HCT116 (cell line): Measurements from ENCODE around the gene PDE6A. TPM values are rescaled to one million over a fixed set of nuclear protein-coding genes. Genes with fewer than 3 reads are reported as not detected.
"Not testable (repeated sequence)": the region's sequence is repeated elsewhere in the genome, so short reads cannot be mapped to it uniquely, and the experiment has no call there.

ENCODE experiments used
- ATAC-seq: fragments of 200-7000 bp; cut with Tn5 transposase; 2 replicates; pipeline ENCODE4 v1.9.1; 2020; ENCODE audit warnings: mild to moderate bottlenecking, moderate library complexity
- BruUV-seq: library from RNA; stranded (reverse); fragments of 400-500 nt; replicated peaks from 2 replicates; lab custom pipeline; 2021; lab: Mats Ljungman, UMichigan
- CTCF ChIA-PET: fragments of 300-600 bp; sonication (Branson Sonifier 250); formaldehyde crosslinking; loops from one replicate; lab custom pipeline; 2021; ENCODE audit warnings: antibody characterized with exemption; lab: Charles Lee
- POLR2A ChIA-PET: fragments of 300-600, 350-600 bp; sonication (Branson Sonifier 250); formaldehyde crosslinking; loops from one replicate; lab custom pipeline; 2021; ENCODE audit warnings: antibody characterized with exemption; lab: Charles Lee
- RAD21 ChIA-PET, 2 experiments: fragments of 300-600 bp; sonication (Branson Sonifier 250); formaldehyde crosslinking; loops; one replicate each; lab custom pipeline; 2023; ENCODE audit warnings: low total read pairs in 2 of 2; ENCODE audit not compliant: uncharacterized antibody in 2 of 2, unreplicated experiment in 2 of 2, low non-redundant PET in 1 of 2; lab: Charles Lee
- DNase-seq: peaks from one replicate; pipeline ENCODE4 v3.0.0-alpha.2; 2010; ENCODE audit warnings: low read depth, low spot score
- H2AFZ ChIP-seq: fragments of 200-600 bp; shearing (Covaris generic), sonication (generic); 2 replicates; pipeline ENCODE4 v1.6.1; 2017; ENCODE audit warnings: low read depth, mixed run types, mixed read lengths, antibody characterized with exemption, low read length; ENCODE audit not compliant: poor library complexity, severe bottlenecking
- H3K27ac ChIP-seq: 2 replicates; pipeline ENCODE4 v1.5.1; 2012; ENCODE audit warnings: low read depth, low read length
- H3K27me3 ChIP-seq: fragments of 200-600 bp; sonication (generic); 2 replicates; pipeline ENCODE4 v1.6.1; 2016; ENCODE audit warnings: mixed run types, low read length, mixed read lengths; ENCODE audit not compliant: insufficient read depth
- H3K36me3 ChIP-seq, 2 experiments: fragments of 200-500 bp in 1 of 2; fragments of 200-600 bp in 1 of 2; sonication (Bioruptor generic) in 1 of 2; sonication (generic) in 1 of 2; 2 replicates each; pipeline versions ENCODE4 v1.5.1 to v1.6.1; 2014 to 2016; ENCODE audit warnings: low read length in 2 of 2, inconsistent platforms in 1 of 2, mixed read lengths in 1 of 2, mixed run types in 1 of 2; ENCODE audit not compliant: insufficient read depth in 2 of 2, control insufficient read depth in 1 of 2
- H3K4me1 ChIP-seq, 2 experiments: fragments of 200-600 bp in 1 of 2; sonication (generic) in 1 of 2; 2 replicates each; pipeline versions ENCODE4 v1.5.1 to v1.6.1; 2012 to 2017; ENCODE audit warnings: low read length in 2 of 2, inconsistent platforms in 1 of 2, mild to moderate bottlenecking in 1 of 2, mixed read lengths in 1 of 2, mixed run types in 1 of 2, moderate library complexity in 1 of 2; ENCODE audit not compliant: insufficient read depth in 2 of 2, control insufficient read depth in 1 of 2
- H3K4me2 ChIP-seq: fragments of 200-600 bp; sonication (generic); 2 replicates; pipeline ENCODE4 v1.6.1; 2017; ENCODE audit warnings: mixed run types, low read length, mixed read lengths
- H3K4me3 ChIP-seq, 2 experiments: fragments of 200-600 bp in 1 of 2; sonication (generic) in 1 of 2; replicated peaks in 1 of 2; 2 replicates each; pipeline ENCODE4 v1.5.1; 2011 to 2016; ENCODE audit warnings: low read length in 2 of 2, control low read depth in 1 of 2, low read depth in 1 of 2, mild to moderate bottlenecking in 1 of 2, mixed read lengths in 1 of 2, mixed run types in 1 of 2
- H3K79me2 ChIP-seq: fragments of 200-600 bp; sonication (generic); 2 replicates; pipeline ENCODE4 v1.6.1; 2017; ENCODE audit warnings: mild to moderate bottlenecking, mixed run types, low read length, moderate library complexity, mixed read lengths; ENCODE audit not compliant: insufficient read depth
- H3K9ac ChIP-seq: fragments of 200-600 bp; sonication (generic); 2 replicates; pipeline ENCODE4 v1.6.1; 2016; ENCODE audit warnings: low read length, mixed read lengths
- H3K9me2 ChIP-seq: fragments of 200-600 bp; sonication (generic), shearing (Covaris generic); 2 replicates; pipeline ENCODE4 v1.6.1; 2017; ENCODE audit warnings: mixed run types, mild to moderate bottlenecking, moderate library complexity; ENCODE audit not compliant: insufficient read depth
- H3K9me3 ChIP-seq, 2 experiments: fragments of 200-500 bp in 1 of 2; fragments of 200-600 bp in 1 of 2; sonication (Bioruptor generic) in 1 of 2; sonication (generic) in 1 of 2; 2 replicates each; pipeline ENCODE4 v1.6.1; 2014 to 2017; ENCODE audit warnings: low read length in 2 of 2, mixed read lengths in 2 of 2, inconsistent platforms in 1 of 2, low read depth in 1 of 2, mild to moderate bottlenecking in 1 of 2, mixed run types in 1 of 2, moderate library complexity in 1 of 2; ENCODE audit not compliant: control insufficient read depth in 1 of 2, insufficient read depth in 1 of 2
- H4K20me1 ChIP-seq: fragments of 200-600 bp; sonication (generic), shearing (Covaris generic); 2 replicates; pipeline ENCODE4 v1.6.1; 2017; ENCODE audit warnings: mixed run types, mild to moderate bottlenecking, moderate library complexity; ENCODE audit not compliant: insufficient read depth
- CEBPB ChIP-seq: IDR thresholded peaks from 2 replicates; pipeline ENCODE4 v1.6.1; 2012; ENCODE audit warnings: low read depth
- EZH2phosphoT487 ChIP-seq: fragments of 200-600 bp; IDR thresholded peaks from 2 replicates; pipeline ENCODE4 v1.6.1; 2018; ENCODE audit warnings: antibody characterized with exemption, borderline replicate concordance
- FOSL1 ChIP-seq: IDR thresholded peaks from 2 replicates; pipeline ENCODE4 v1.6.1; 2012; ENCODE audit warnings: low read depth
- POLR2A ChIP-seq: IDR thresholded peaks from 2 replicates; pipeline ENCODE4 v1.7.0; 2011; ENCODE audit warnings: borderline replicate concordance; ENCODE audit not compliant: insufficient read depth, insufficient read length; ENCODE audit errors: extremely low read depth
- RAD21 ChIP-seq: IDR thresholded peaks from 2 replicates; pipeline ENCODE4 v1.6.1; 2012; ENCODE audit warnings: low read depth, mild to moderate bottlenecking
- REST ChIP-seq: IDR thresholded peaks from 2 replicates; pipeline ENCODE4 v1.6.1; 2012; ENCODE audit warnings: low read depth
- SIN3A ChIP-seq: IDR thresholded peaks from 2 replicates; pipeline ENCODE4 v1.6.1; 2012; ENCODE audit warnings: low read depth
- SP1 ChIP-seq: IDR thresholded peaks from 2 replicates; pipeline ENCODE4 v1.6.1; 2012; ENCODE audit warnings: low read depth
- SRF ChIP-seq: IDR thresholded peaks from 2 replicates; pipeline ENCODE4 v1.6.1; 2012; ENCODE audit warnings: low read depth
- TCF7L2 ChIP-seq: IDR thresholded peaks from 2 replicates; pipeline ENCODE4 v1.7.0; 2011; ENCODE audit warnings: borderline replicate concordance, inconsistent platforms; ENCODE audit not compliant: insufficient read depth, insufficient read length; ENCODE audit errors: extremely low read depth
- ZFX ChIP-seq: fragments of 450-650 bp; IDR thresholded peaks from 2 replicates; pipeline ENCODE4 v1.6.1; 2017
- intact Hi-C: fragments of 100-400 bp; cut with micrococcal nuclease; formaldehyde crosslinking; loops from 2 replicates; pipeline ENCODE4 v1.10.0; 2022
- total RNA-seq: library from RNA; stranded (reverse); gene quantifications from one replicate; pipeline ENCODE4 v1.2.1, GENCODE V29; 2021; ENCODE audit not compliant: unreplicated experiment

PDE6A gene
- total RNA-seq, 1 experiment from 2014 or later, result not detected

GRCh38 chr5:149946118-149946517, 1.5 kb upstream of the PDE6A start:
- Histone ChIP-seq H3K27me3 (no peaks in the 10 kb centered on the region), H4K20me1 (no peaks in the 10 kb centered on the region), H3K9ac (no peak overlapping the region), H2AFZ (no peak overlapping the region), H3K36me3 (no peaks in the 10 kb centered on the region), H3K4me2 (no peak overlapping the region), H3K9me2 (no peaks in the 10 kb centered on the region), H3K79me2 (no peaks in the 10 kb centered on the region), H3K4me1 (no peaks in the 10 kb centered on the region), H3K27ac (no peak overlapping the region), H3K4me3 (no peak overlapping the region), H3K9me3 (no peaks in the 10 kb centered on the region)
- DNase-seq, result no peak
- TF ChIP-seq SP1 (no peak), REST (no peak), CEBPB (no peak), RAD21 (no peak), ZFX (no peak), SIN3A (no peak), TCF7L2 (no peak), SRF (no peak), EZH2phosphoT487 (no peak), FOSL1 (no peak), POLR2A (no peak)
- RAD21 ChIA-PET, result no interaction called here
- CTCF ChIA-PET, result no interaction called here
- POLR2A ChIA-PET, result no interaction called here
- intact Hi-C loops, result no loop called here
- no peak for ATAC-seq
- no TSS peak for BruUV-seq

GRCh38 chr5:149943177-149943949, 1.2 kb downstream of the PDE6A start:
- not testable (repeated sequence) for H3K27ac ChIP-seq, BruUV-seq

GRCh38 chr5:149942741-149943169, 1.8 kb downstream of the PDE6A start:
- H3K4me3 ChIP-seq, H3K9ac ChIP-seq, BruUV-seq, H4K20me1 ChIP-seq, intact Hi-C loops, H3K9me3 ChIP-seq, ATAC-seq, H3K4me2 ChIP-seq, DNase-seq, CTCF ChIA-PET, H3K79me2 ChIP-seq, H3K36me3 ChIP-seq, H2AFZ ChIP-seq, H3K27ac ChIP-seq, H3K27me3 ChIP-seq, POLR2A ChIA-PET, RAD21 ChIA-PET, H3K9me2 ChIP-seq: not testable (repeated sequence)
- H3K4me1 ChIP-seq, result peaks cover 0 to 18% of the 10 kb centered on the region in 2 experiments; a peak in 3 of 4 replicates

More at GRCh38 chr5:149943177-149943949, 1.2 kb downstream of the PDE6A start:
- H3K4me1 ChIP-seq, result peaks cover 0 to 12% of the 10 kb centered on the region in 2 experiments; a peak in 3 of 4 replicates
- H3K27me3 ChIP-seq, H3K9me2 ChIP-seq, ATAC-seq, H3K9me3 ChIP-seq, H3K36me3 ChIP-seq, DNase-seq, intact Hi-C loops, H3K4me2 ChIP-seq, H3K79me2 ChIP-seq, POLR2A ChIA-PET, H3K4me3 ChIP-seq, H2AFZ ChIP-seq, CTCF ChIA-PET, H4K20me1 ChIP-seq, H3K9ac ChIP-seq, RAD21 ChIA-PET: not testable (repeated sequence)
